GM18517 (cell line): Measurements from ENCODE around the gene TRABD2A.

Experiments
- ATAC-seq: cut with Tn5 transposase; IDR thresholded peaks from one replicate; pipeline ENCODE4 v1.9.1; 2021; ENCODE audit warnings: mild to moderate bottlenecking, moderate library complexity; ENCODE audit not compliant: unreplicated experiment

Gene TRABD2A

DNA sequence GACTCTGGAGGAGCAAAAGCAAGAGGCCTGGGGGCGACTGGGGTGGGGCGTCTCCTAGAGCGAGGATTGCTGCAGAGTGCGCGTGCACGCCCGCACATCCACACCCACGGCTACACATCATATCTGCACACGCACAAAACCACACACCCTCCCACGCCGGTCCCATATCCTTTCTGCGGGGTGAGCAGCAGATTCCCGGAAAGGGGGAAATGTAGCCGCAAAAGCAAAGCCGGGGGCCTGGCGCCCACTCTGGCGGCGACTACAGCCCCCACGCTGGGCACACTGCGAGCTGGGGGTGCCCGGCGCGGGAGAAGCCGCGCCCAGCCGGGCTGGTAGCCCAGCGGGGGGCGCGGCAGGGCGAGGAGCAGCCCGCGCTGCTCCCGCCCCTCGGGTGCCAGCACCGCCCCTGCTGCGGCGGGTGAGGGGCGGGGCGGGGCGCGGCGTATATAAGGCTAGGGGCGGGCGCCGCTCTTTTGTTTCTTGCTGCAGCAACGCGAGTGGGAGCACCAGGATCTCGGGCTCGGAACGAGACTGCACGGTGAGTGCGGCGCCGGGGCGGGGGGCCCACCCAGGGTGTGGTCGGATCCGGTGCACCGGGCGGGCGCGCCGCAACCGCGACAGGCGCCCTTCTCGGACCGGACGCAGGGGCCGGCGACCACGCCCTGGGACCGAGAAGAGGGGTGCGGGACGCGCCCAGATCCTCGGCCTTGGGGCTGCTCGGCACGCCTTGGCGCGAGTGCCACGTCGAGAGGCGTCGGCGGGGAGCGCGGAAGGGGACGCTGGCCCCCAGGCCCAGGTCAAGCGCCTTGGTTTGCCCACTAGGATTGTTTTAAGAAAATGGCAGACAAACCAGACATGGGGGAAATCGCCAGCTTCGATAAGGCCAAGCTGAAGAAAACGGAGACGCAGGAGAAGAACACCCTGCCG, 24.6 kb upstream of the TRABD2A start, which contains the start of gene TMSB10:
Gene TMSB10 (plus strand): TSS at position 476 of the 927 bp plus-strand sequence.
- peak; percentile 76 for ATAC-seq

DNA sequence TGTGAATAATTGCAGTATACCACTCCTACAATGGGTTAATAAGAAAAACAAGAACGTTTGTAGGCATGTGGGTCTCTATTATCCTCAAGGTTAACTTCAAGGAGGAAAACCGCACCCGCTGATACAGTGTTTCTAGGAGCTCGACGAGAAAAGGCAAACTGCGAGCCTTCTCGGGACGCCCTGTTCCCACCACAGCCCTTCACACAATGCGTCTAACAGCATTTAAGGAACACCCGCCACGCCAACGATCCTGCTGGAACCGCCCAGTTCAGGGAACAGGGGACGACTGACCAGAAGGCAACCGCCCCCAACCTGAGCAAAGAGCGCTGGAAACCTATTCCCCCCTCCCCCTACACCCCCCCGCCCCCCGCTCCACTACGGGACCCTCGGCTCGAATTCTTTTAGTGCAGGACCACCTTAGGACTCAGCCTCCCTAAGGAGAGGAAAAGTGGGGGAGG, 23.9 kb upstream of the TRABD2A start:
- no peak for ATAC-seq

DNA sequence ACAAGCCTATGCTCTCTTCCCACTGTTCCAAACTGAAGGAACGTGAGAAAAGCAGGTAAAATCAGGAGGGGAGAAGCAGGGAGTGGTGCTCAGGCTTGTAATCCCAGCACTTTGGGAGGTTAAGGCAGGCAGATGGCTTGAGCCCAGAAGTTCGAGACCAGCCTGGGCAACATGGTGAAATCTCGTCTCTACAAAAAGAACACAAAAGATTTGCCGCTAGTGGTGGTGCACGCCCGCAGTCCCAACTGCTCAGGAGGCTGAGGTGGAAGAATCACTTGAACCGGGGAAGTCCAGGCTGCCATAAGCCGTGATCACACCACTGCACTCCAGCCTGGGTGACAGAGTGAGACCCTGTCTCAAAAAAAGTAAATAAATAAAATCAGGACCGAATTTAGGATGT, 23.3 kb upstream of the TRABD2A start:
- no peak for ATAC-seq

DNA sequence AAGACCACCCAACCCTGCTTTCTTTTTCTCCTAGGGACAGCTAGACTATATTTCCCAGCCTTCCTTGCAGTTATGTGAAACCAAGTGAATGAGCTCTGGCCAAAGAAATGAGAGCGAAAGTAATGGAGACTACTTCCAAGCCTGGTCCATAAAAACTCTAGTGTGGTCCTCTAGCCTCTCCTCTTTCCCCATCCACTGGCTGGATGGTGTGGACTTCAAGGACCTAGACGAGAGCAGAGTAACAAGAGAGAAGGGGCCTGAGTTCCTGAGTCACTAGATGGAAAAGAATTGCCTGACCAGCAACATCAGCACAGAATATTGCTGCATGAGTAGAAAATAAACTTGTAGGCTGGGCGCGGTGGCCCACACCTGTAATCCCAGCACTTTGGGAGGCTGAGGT, 21.6 kb upstream of the TRABD2A start:
- no peak for ATAC-seq

DNA sequence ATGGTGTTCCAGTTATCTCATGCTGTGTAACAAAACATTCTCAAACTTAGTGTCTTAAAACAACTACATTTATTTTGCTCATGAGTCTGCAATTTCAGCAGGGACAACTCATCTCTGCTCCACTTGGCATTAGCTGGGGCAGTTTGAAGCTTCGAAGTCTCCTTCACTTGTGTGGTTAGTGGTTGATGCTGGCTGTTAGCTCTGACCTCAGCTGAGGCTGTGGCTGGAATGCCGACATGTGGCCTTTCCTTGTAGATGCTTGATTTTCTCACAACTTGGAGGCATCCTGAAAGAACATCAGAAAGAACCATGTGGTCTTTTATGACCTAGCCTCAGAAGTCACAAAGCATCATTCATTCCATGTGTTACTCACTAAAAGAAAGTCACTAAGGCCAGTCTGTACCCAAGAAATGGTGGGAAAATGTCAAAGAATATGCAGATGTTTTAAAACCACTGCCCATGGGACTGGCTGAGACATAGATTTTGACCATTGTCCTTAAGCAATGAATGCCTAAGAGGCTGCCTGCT, 20.8 kb upstream of the TRABD2A start:
- no peak for ATAC-seq

DNA sequence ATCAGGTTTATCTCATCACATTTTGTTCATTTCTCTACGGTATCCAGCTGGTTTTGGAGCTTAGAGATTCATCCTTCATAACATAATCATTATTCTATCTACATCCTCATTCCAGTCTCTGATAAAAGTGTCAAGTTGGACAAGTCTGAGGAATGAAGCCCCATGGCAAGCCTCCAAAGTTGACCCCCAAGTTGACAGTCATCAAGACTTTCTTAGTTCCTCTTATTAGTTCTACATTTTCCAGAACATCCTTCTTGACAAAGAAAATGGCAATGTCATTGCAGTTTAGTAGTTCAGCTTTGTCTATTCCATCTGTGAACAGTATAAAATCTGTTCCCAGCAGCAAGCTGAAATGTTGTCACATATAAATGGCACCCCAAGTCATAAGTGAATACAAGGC, 20.1 kb upstream of the TRABD2A start:
- ATAC-seq: no peak

DNA sequence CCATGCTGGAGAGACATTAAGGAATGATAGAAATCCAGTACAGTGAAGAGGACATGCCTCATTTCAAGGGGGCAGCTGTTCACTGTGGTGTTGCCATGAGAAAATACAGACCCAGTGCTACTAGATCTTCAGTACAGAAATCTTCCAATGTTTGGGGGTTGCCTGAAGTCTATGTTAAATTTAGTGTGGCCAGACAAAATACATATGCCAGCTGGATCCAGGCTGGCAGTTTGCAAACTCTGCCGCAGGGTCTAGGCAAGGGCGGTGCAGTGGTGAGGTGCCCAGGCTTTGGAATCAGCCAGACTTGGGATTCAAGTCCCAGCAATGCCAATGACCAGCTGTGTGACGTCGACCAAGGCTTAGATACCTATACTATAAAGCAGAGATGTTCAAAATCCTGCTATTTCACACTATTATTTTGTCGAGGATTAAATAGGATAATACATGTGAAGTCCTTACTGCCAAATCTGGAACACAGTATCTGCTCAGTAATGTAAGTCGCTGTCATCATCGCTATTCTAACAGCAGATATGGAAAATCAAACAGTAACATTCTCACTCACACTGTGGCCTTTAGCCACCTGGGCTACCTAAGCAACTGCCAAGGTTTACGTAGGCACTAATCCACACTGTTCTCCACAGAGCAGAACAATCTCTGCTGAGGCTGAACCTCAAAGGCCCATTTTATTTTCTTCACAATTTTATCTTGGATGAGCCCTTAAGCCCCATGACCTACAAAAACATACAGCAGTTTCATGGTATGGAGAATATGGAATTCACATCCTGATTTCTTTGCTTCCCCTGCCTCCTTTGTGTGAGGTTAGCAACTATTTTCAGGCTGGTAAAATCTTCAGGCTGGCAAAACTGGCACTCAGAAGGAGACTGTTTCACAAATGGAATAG, 18.7 kb upstream of the TRABD2A start:
- ATAC-seq: no peak

DNA sequence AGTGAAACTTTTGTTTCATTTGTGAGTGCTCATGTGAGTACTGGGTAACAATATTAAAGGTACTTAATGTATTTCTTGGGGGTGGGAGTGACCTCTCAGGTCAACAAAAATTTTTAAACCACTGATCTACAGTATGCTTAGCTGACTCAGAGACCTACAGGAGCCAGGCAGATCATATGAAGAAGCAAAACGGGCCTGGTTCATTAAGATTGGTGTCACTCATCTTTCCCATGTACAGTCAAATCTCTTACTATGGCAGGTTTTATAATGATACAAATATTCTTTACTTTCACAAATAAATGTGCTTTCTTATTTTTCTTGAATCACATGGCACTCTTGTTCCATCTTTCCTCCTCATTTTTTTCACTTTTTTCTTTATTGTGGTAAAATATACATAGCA, 16.9 kb upstream of the TRABD2A start:
- ATAC-seq: no peak

DNA sequence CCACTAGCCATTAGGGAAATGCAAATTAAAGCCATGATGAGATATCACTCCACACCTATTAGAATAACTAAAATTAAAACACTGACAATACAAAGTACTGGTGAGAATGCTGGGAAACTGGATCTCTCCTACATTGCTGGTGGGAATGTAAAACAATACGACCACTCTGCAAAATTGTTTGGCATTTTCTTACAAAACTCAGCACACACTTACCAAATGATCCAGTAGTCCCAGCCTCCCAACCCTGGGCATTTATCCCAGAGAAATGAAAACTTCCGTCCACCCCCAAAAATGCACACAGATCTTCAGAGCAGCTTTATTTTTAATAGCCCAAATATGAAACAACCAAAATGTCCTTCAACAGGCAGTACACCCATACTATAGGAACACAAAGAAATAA, 15.7 kb upstream of the TRABD2A start:
- no peak for ATAC-seq

DNA sequence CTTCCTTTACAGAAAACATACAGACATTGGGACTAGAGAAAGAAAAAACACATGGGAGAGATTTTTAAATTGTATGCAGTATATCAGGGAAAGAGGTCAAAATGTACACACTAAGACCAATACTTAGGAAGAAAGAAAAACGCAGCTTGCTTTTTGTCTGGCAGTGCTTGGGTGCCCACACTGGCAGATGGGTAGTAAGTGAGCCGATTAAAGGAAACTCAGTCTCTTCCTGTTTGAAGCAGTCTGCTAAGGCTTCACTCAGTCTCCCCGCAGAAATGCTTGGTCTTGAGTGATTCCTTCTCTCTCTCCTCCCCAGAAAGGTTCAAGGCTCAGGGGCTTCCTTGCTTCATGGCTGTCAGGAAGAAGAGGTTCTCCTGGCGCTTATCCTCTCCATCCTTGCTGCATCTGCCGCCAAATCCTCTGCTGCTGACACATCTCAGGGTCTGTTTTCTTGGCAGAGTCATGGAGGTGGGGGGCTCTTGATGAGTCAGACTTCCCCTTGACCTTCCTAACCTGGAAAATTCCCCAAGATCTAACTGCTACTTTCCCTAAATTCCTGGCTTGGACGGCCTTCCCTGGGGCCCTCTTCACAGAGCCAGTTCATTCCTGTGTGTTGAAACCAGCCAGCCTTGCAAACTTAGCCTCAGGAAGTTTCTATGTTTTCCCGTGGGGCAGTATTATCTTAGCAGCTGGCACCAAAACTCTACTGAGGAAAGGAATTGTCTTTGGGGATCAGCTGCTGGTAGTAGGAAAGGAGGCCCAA, 14.1 kb upstream of the TRABD2A start:
- ATAC-seq: no peak

DNA sequence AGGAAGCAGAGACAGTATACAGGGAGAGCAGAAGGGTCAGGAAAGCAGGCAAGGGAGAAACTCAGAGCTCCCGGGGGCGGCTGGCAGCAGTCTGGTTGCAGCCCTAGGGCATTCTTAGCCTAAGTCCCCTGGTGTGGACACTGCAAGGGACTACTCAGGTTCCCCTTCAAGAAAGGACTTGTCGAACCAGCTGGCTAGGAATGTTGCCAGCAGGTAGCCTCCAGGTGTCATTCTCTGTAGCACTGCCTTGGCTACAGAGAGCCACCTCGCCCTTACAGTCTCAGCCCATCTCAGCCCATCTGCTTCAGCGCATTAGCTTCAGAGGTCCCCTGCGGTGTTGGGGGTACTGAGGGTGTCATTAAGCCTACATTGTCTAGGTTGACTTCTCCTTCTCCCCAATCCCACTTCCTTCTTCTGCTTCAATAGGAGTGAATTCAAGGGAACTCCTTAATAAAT, 13.3 kb upstream of the TRABD2A start:
- no peak for ATAC-seq

DNA sequence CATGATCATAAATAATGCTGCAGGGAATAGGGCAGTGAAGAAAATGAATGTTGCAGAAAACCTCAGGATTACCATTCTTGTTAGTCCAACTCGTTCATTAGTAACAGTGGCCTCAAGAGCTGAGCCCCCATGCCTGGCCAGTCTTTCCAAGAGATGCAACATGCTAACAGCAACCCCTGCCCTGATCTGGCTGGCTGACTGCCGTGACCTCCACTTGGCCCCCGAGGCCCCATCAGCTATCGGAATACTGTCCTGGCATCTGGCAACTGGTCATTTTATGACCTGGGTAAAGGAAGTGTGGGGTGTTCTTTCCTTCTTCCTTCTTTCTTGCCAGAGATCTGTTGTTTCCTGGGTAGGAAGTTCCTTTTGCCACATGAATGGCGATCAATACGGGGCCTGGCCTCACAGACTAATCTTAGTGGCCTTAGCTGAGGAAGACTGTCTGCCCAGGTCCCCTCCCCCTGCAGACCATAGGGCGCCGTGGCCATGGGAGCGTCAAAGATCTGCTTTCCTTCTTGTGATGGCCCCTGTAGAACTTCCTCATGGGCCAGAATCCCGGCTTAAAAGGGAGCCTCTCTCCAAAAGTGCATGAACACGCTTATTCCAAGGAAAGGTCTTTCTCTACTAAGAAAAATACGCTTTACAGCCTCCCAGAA, 10.6 kb upstream of the TRABD2A start:
- no peak for ATAC-seq

DNA sequence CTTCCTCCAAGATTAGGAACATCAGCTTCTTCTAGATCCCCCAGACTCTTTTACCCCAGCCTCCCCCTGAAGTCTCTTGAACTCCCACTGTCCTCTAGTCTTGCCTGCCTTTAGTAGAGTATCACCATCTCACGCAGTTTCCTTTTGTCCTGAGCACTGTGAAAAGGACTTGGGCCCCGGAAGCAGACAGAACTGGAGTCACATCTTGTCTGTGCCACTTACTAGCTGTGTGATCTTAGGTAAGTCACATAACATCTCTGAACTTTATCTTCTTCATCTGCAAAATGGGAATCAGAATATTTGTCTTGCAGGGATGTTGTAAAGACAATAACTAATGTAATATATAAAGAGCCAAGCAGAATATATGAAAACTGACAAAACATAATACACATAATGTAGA, 8.4 kb upstream of the TRABD2A start:
- ATAC-seq: no peak

DNA sequence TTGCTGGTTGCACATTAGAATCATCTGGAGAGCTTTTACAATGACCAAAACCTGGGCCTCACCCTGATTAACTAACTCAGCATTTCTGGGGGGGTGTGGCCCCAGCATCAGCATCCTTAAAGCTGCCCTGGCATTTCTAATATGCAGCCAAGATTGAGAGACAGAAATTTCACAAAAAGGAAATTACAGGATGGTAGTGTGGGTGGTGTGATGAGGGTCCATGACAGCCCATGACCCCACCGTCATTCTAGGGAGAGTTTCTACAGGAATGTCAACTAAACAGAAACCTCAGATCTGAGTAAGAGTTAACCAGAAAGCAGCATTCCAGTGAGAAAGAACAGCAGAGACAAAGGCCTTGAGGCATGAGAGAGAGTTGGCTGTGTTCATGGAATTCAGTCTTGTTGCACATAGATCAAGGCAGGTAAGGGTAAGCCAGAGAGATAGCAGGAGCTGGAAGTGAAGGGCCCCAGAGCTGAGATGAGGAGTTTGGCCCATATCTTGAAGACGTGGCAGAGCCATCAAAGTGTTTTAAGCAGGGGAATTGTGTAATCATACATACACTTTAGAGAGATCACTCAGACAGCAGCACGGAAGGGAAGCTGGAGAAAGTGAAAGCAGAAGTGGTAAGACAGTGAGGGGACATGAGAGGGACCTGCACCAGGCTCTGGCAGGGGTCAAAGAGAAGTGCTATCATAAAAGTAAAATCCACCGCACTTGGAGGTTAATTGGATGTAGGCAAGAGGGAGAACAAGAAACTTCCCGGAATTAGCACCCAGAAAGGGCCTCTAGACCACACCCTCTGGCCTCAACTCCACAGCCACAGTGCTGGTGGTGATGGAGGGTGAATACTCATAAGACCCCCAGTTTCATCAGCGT, 7.8 kb upstream of the TRABD2A start:
- peak; percentile 97 for ATAC-seq

DNA sequence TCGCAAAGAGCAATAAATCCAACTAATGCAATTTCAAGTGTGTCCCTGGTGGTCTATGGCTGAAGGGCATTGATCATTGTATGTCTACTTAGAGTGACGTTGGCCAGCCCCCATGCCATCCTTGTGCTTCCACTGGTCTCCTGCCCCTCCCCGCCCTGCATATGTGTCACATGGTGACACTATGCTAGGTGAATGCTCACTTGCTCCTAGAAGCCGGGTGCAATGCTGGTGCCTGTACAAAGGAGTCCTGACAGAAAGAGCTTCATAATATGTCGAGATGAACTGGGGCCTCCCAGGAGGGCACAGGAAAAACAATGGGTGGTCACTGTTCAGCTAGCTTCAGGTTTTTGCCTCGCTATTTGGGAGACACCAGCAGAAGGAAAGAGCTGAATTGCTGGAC, 5.9 kb upstream of the TRABD2A start:
- no peak for ATAC-seq

DNA sequence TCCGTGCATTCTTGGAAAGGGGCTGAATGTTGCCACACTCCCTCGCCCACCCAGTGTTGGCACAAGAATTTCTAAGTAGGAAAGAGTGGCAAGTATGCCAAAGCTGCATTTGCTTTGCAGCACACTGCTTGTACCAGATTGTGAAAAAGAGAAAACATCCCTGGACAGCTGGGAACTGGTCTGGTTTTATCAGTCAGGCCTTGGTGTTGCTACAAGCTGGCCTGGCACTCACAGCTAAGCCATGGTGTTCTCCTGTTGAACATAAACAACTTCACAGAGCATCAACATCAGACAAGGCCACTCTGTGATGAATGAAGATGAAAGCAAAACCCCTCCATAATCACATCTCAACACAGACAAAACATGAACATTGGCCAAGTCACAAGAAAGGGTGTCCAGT, 4.2 kb upstream of the TRABD2A start:
- no peak for ATAC-seq

DNA sequence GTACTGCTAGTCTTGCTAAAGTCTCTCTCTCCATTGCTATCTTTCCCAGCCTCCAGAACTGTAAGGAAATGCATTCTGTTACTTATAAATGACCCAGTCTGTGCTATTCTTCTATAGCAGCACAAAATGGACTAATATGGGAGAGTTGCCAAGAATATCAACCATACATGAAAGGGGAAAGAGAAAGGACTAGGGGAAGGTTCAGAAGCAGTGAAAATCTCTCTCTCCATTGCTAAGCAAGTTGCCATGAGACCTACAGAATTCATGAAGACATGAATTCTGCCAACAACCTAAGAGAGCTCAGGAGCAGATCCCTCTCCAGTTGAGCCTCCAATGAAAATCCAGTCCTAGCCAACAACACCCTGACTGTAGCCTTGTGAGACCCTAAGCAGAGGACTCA, 3.6 kb upstream of the TRABD2A start:
- no peak for ATAC-seq

DNA sequence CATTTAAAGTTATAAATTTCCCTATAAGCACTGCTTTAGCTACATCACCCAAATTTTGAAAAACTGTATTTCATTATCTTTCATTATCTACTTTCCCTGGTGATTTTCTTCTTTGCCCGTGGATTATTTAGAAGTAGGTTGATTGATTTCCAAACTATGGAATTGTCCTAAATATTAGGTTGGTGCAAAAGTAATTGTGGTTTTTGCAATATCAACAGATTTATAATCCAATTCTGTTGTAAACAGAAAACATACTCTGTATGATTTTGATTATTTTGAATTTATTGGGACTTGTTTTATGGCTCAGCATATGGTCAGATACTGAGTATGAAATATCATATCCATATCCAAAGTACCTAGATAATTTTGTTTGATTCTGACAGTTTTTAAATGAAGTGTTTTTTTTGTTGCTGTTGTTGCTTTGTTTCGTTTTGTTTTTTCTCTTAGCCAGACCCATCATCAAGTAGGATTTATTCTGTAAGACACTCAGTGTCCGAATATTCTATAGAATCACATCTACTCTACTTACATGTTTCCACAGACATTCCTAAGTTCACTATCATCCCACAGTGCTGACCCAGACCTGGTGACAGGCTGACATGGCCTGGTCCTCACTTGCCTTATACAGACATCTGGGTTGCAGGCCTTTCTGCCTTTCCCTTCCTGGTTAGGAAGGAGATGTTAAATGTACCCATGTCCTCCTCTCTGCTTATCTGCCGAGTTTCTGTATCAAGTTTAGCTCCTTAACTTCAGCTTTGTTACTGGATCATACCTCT, 2.1 kb upstream of the TRABD2A start:
- no peak for ATAC-seq

DNA sequence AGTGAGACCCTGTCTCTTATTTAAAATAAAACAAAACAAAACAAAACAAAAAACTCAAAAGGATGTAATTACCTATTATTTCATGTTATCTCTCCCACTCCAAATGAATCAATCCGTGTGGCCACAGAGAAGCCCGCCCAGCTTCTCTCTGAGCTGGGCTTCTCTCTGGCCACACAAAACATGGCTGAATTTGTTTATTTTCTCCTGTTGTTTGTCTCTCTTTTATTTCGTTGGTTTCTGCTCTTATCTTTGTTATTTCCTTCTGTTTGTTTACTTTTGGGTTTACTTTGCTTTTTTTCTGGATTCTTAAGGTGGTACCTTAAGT, 1.5 kb upstream of the TRABD2A start:
- ATAC-seq: no peak
